Activated CD8-positive, alpha-beta T cell treated with anti-CD3 and anti-CD28 coated beads, Interleukin-2, amount 10 ng/mL, durations not matched to agents 7 days and 5 days (primary cell): ENCODE results near the gene MYZAP. TPM values are rescaled to one million over a fixed set of nuclear protein-coding genes. Genes with fewer than 3 reads are reported as not detected.

Experiments
- ATAC-seq: fragments of 150-1000 bp; cut with Tn5 transposase; one replicate; pipeline ENCODE4 v1.10.0; 2021; ENCODE audit warnings: moderate library complexity
- CTCF ChIA-PET: fragments of 350-600 bp; sonication (Branson Sonifier 250); formaldehyde crosslinking; loops from one replicate; lab custom pipeline; 2021; ENCODE audit warnings: antibody characterized with exemption; lab: Charles Lee
- POLR2A ChIA-PET: fragments of 350-600 bp; sonication (Branson Sonifier 250); formaldehyde crosslinking; loops from one replicate; lab custom pipeline; 2021; ENCODE audit warnings: antibody characterized with exemption; lab: Charles Lee
- DNase-seq: peaks from one replicate; pipeline ENCODE4 v3.0.0-alpha.2; 2020
- H3K27ac Mint-ChIP-seq: one replicate; pipeline ENCODE4 v1.8.0; 2021; ENCODE audit warnings: mild to moderate bottlenecking, mixed read lengths
- H3K27me3 Mint-ChIP-seq: one replicate; pipeline ENCODE4 v1.8.0; 2021; ENCODE audit warnings: low read depth, mixed read lengths
- H3K36me3 Mint-ChIP-seq: one replicate; pipeline ENCODE4 v1.8.0; 2021; ENCODE audit warnings: low read depth, mixed read lengths
- H3K4me1 Mint-ChIP-seq: one replicate; pipeline ENCODE4 v1.8.0; 2021; ENCODE audit warnings: low read depth, mixed read lengths
- H3K4me3 Mint-ChIP-seq: one replicate; pipeline ENCODE4 v1.8.0; 2021; ENCODE audit warnings: mild to moderate bottlenecking, mixed read lengths
- H3K9me3 Mint-ChIP-seq: one replicate; pipeline ENCODE4 v1.8.0; 2022; ENCODE audit warnings: mixed read lengths; ENCODE audit not compliant: insufficient read depth
- total RNA-seq, 2 experiments: library from RNA; stranded (reverse); gene quantifications; one replicate each; pipeline ENCODE4 v1.2.3, GENCODE V29; 2021

The MYZAP gene
- total RNA-seq, 2 experiments from 2014 or later = not detected

GRCh38 chr15:57595011-57595866 is 3.5 kb downstream of the MYZAP start:
- DNase-seq (no peak), ATAC-seq (no peak)
- Mint-ChIP-seq H3K36me3 (no peaks in the 10 kb centered on the region), H3K27me3 (peaks cover 36% of the 10 kb centered on the region), H3K4me3 (no peak overlapping the region), H3K9me3 (no peaks in the 10 kb centered on the region), H3K27ac (no peak overlapping the region), H3K4me1 (peaks cover 4% of the 10 kb centered on the region)
- ChIA-PET POLR2A (no interaction called here), CTCF (no interaction called here)

- H3K4me3 Mint-ChIP-seq = no peak overlapping the region
- H3K27ac Mint-ChIP-seq = no peak overlapping the region
- no peaks in the 10 kb centered on the region for H3K36me3 Mint-ChIP-seq
- peaks cover 30% of the 10 kb centered on the region for H3K27me3 Mint-ChIP-seq
- CTCF ChIA-PET = no interaction called here
- DNase-seq = no peak
- no peak for ATAC-seq
- H3K4me1 Mint-ChIP-seq = peaks cover 2% of the 10 kb centered on the region
- POLR2A ChIA-PET = no interaction called here
- H3K9me3 Mint-ChIP-seq = no peaks in the 10 kb centered on the region
Measured at GRCh38 chr15:57596301-57596855, 4.7 kb downstream of the MYZAP start.

DNA sequence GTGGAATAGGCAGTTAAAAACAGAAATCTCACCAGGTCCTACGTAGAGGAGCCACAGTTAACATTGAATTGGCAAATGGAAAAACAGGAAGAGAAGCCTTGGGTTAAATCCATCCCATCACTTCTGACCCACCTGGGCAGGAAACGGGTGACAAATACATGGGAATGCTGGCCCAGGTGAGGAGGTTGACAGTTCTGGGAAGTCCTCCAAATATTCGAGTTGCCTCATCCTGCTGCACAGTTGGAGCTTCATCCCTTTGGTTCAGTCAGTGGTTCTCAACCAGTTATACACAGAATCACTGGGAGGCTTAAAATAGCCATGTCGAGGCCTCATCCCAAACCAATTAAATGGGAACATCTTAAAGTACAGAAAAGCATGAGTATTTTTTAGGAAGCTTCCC is 5.3 kb downstream of the MYZAP start:
- ChIA-PET POLR2A (no interaction called here), CTCF (no interaction called here)
- Mint-ChIP-seq H3K27ac (no peak overlapping the region), H3K4me3 (no peak overlapping the region), H3K27me3 (peaks cover 31% of the 10 kb centered on the region), H3K4me1 (no peaks in the 10 kb centered on the region), H3K36me3 (no peaks in the 10 kb centered on the region), H3K9me3 (no peaks in the 10 kb centered on the region)
- ATAC-seq (no peak), DNase-seq (no peak)

- Mint-ChIP-seq H3K27ac (no peak overlapping the region), H3K4me1 (no peaks in the 10 kb centered on the region), H3K4me3 (no peak overlapping the region), H3K27me3 (peaks cover 28% of the 10 kb centered on the region), H3K36me3 (no peaks in the 10 kb centered on the region), H3K9me3 (no peaks in the 10 kb centered on the region)
- ATAC-seq (no peak), DNase-seq (no peak)
- CTCF ChIA-PET = no interaction called here
- POLR2A ChIA-PET = no interaction called here
Measured at GRCh38 chr15:57597431-57597830, 5.7 kb downstream of the MYZAP start.

GRCh38 chr15:57598346-57598745 is 6.6 kb downstream of the MYZAP start:
- H3K27me3 Mint-ChIP-seq = peaks cover 25% of the 10 kb centered on the region
- H3K4me1 Mint-ChIP-seq = no peaks in the 10 kb centered on the region
- no peaks in the 10 kb centered on the region for H3K36me3 Mint-ChIP-seq
- H3K27ac Mint-ChIP-seq = no peak overlapping the region
- no peak overlapping the region for H3K4me3 Mint-ChIP-seq
- ATAC-seq (no peak), DNase-seq (no peak)
- H3K9me3 Mint-ChIP-seq = no peaks in the 10 kb centered on the region
- ChIA-PET CTCF (no interaction called here), POLR2A (no interaction called here)

- H3K4me1 Mint-ChIP-seq = no peaks in the 10 kb centered on the region
- DNase-seq = no peak
- ChIA-PET POLR2A (no interaction called here), CTCF (no interaction called here)
- no peak overlapping the region for H3K27ac Mint-ChIP-seq
- no peak overlapping the region for H3K4me3 Mint-ChIP-seq
- ATAC-seq = no peak
- no peaks in the 10 kb centered on the region for H3K9me3 Mint-ChIP-seq
- no peaks in the 10 kb centered on the region for H3K36me3 Mint-ChIP-seq
- peaks cover 19% of the 10 kb centered on the region for H3K27me3 Mint-ChIP-seq
Measured at GRCh38 chr15:57599296-57599810, 7.6 kb downstream of the MYZAP start.

DNA sequence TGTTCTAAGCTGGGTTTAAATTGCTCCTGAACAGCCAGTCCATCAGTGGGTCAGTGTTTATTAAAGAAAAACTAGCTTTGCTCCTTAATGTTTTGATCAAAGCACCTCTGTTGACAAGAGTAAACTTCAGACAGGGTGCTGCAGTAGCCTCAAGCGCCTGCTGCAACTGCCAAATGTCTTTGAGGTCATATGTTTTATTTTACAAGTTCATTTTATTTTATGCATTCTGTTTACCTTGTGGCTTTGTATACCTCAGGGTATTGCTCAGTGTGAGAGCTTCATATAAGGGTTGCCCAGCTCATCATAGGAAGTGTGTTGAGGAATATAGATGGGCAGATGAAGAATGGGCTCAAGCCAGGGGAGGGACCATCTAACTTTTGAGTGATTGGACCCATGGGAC is 8.5 kb downstream of the MYZAP start:
- H3K4me3 Mint-ChIP-seq = no peak overlapping the region
- ChIA-PET POLR2A (no interaction called here), CTCF (no interaction called here)
- no peaks in the 10 kb centered on the region for H3K36me3 Mint-ChIP-seq
- H3K27me3 Mint-ChIP-seq = peaks cover 16% of the 10 kb centered on the region
- DNase-seq (no peak), ATAC-seq (no peak)
- no peak overlapping the region for H3K27ac Mint-ChIP-seq
- no peaks in the 10 kb centered on the region for H3K9me3 Mint-ChIP-seq
- H3K4me1 Mint-ChIP-seq = no peaks in the 10 kb centered on the region

DNA sequence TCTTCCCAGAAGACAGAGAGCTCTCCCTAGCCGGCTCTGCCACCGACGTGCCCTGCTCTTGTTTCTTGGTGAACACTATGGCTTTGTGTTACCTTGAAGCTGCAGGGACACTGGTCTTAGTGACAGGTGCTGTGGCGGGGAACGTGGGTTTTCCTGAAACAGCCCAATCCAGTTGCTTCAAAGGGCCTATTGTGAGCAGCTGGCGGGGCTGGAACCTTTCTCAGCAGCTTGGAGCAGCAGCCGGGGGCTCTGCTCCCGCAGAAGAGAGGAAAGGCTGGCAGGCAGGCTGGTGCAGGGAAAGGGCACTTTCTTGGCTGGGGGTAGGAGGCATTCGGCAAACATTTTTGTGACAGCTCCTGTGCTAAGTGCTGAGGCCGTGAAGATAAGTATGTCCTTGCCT is 12.8 kb downstream of the MYZAP start:
- ATAC-seq (no peak), DNase-seq (no peak)
- Mint-ChIP-seq H3K4me1 (no peaks in the 10 kb centered on the region), H3K36me3 (no peaks in the 10 kb centered on the region), H3K9me3 (no peaks in the 10 kb centered on the region), H3K4me3 (no peak overlapping the region), H3K27ac (no peak overlapping the region), H3K27me3 (peaks cover 14% of the 10 kb centered on the region)
- ChIA-PET CTCF (no interaction called here), POLR2A (no interaction called here)

- no peaks in the 10 kb centered on the region for H3K9me3 Mint-ChIP-seq
- ATAC-seq (no peak), DNase-seq (no peak)
- peaks cover 14% of the 10 kb centered on the region for H3K27me3 Mint-ChIP-seq
- no peaks in the 10 kb centered on the region for H3K36me3 Mint-ChIP-seq
- H3K4me3 Mint-ChIP-seq = no peak overlapping the region
- no peak overlapping the region for H3K27ac Mint-ChIP-seq
- POLR2A ChIA-PET = interaction anchor here (0.7 kb wide), 1 partner anchor 14 kb away, joined by 3 read pairs; no protein-coding TSS in a partner anchor
- CTCF ChIA-PET = no interaction called here
- H3K4me1 Mint-ChIP-seq = no peaks in the 10 kb centered on the region
Measured at GRCh38 chr15:57605491-57605890, 13.8 kb downstream of the MYZAP start.

GRCh38 chr15:57606048-57606447 is 14.3 kb downstream of the MYZAP start:
- Mint-ChIP-seq H3K4me1 (no peaks in the 10 kb centered on the region), H3K27me3 (peaks cover 13% of the 10 kb centered on the region), H3K4me3 (no peak overlapping the region), H3K9me3 (no peaks in the 10 kb centered on the region), H3K36me3 (no peaks in the 10 kb centered on the region), H3K27ac (no peak overlapping the region)
- DNase-seq = no peak
- POLR2A ChIA-PET = interaction anchor here (0.6 to 0.7 kb wide), 2 partner anchors 13 to 284 kb away, joined by 3 to 4 read pairs; no protein-coding TSS in a partner anchor
- CTCF ChIA-PET = no interaction called here
- no peak for ATAC-seq

GRCh38 chr15:57606816-57607215 is 15.1 kb downstream of the MYZAP start:
- Mint-ChIP-seq H3K4me1 (no peaks in the 10 kb centered on the region), H3K9me3 (no peaks in the 10 kb centered on the region), H3K4me3 (no peak overlapping the region), H3K27ac (no peak overlapping the region), H3K27me3 (peaks cover 8% of the 10 kb centered on the region), H3K36me3 (no peaks in the 10 kb centered on the region)
- no peak for ATAC-seq
- DNase-seq = no peak
- ChIA-PET POLR2A (no interaction called here), CTCF (no interaction called here)

DNA sequence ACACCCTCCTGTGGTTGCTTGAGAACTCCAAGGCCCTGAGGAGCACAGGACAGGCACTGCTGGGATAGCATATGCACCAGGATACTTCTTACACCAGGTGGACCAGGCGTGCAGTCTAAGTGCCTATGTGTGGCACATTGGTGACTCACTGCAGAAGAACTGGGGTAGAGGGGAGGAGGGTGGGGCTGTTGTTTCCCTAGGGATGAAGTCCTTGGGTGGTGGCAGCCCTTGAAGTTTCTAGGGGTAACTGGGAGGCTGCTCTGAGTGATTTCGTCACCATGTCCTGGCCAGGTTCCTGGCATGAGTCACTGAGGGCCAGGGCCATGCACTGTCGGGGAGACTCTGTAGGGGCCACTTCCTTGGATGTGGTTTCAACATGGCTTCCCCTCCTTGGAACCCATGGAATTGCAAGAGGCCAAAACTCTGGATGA is 15.9 kb downstream of the MYZAP start:
- Mint-ChIP-seq H3K36me3 (no peaks in the 10 kb centered on the region), H3K9me3 (no peaks in the 10 kb centered on the region), H3K4me3 (no peak overlapping the region), H3K27ac (no peak overlapping the region), H3K4me1 (no peaks in the 10 kb centered on the region), H3K27me3 (peaks cover 8% of the 10 kb centered on the region)
- CTCF ChIA-PET = no interaction called here
- POLR2A ChIA-PET = no interaction called here
- no peak for ATAC-seq
- no peak for DNase-seq
